Measurements from ENCODE around the gene SLC9C1. TPM values are rescaled to one million over a fixed set of nuclear protein-coding genes. Genes with fewer than 3 reads are reported as not detected.

SLC9C1 gene
- total RNA-seq, 1 experiment from 2014 or later: 0.50 TPM

- H2BK20ac ChIP-seq (ENCODE audit: low read depth, low read length, poor library complexity, severe bottlenecking): no peak overlapping the region
- no peak overlapping the region for H3K23ac ChIP-seq (ENCODE audit: insufficient read length, low read depth, low read length)
- no peak overlapping the region for H3K18ac ChIP-seq (ENCODE audit: insufficient read length, low read depth, low read length)
- no peak for DNase-seq
- no peaks in the 10 kb centered on the region for H4K20me1 ChIP-seq (ENCODE audit: control insufficient read depth, insufficient read depth, insufficient read length)
- H3K79me2 ChIP-seq (ENCODE audit: insufficient read depth, low read length): no peaks in the 10 kb centered on the region
- H4K91ac ChIP-seq (ENCODE audit: insufficient read length, low read depth, low read length): no peak overlapping the region
- Mint-ChIP-seq H3K4me3 (no peak overlapping the region), H3K9me3 (no peaks in the 10 kb centered on the region), H3K27me3 (ENCODE audit: low read depth) (no peaks in the 10 kb centered on the region), H3K27ac (no peak overlapping the region), H3K36me3 (ENCODE audit: insufficient read depth in 1 of 3, low read depth in 3 of 3) (no peaks in the 10 kb centered on the region; a peak in 1 of 7 replicates), H3K4me1 (peaks cover 33 to 51% of the 10 kb centered on the region in 2 experiments)
- H3K27ac ChIP-seq (ENCODE audit: insufficient read length, low read depth, low read length): no peak overlapping the region
- no peaks in the 10 kb centered on the region for H3K9me3 ChIP-seq (ENCODE audit: control insufficient read depth, low read depth, low read length)
- H2BK5ac ChIP-seq (ENCODE audit: insufficient read length, low read length): no peak overlapping the region
- no peak overlapping the region for H4K8ac ChIP-seq (replicated peaks; ENCODE audit: insufficient read length, low read depth, low read length)
- H4K5ac ChIP-seq (ENCODE audit: insufficient read length, low read depth, low read length): no peak overlapping the region
- no peak overlapping the region for H3T11ph ChIP-seq (ENCODE audit: low read length)
- H3K23me2 ChIP-seq (ENCODE audit: insufficient read length, low read depth, low read length, poor library complexity, severe bottlenecking): no peaks in the 10 kb centered on the region
- TF ChIP-seq CTCF (conservative IDR thresholded peaks at IDR 0.05): no peak
- no peak overlapping the region for H2BK120ac ChIP-seq (ENCODE audit: low read depth, low read length, poor library complexity, severe bottlenecking)
- no peak overlapping the region for H3K9ac ChIP-seq (ENCODE audit: extremely low read depth, insufficient read length, low read length)
- H3K27me3 ChIP-seq (ENCODE audit: insufficient read depth, low read length): no peaks in the 10 kb centered on the region
- H3K79me1 ChIP-seq (ENCODE audit: insufficient read depth, low read depth, low read length, poor library complexity, severe bottlenecking): no peaks in the 10 kb centered on the region
- H2BK12ac ChIP-seq (ENCODE audit: insufficient read length, low read depth, low read length): no peak overlapping the region
- H2AK5ac ChIP-seq (ENCODE audit: insufficient read length, low read length): no peak overlapping the region
- no peak overlapping the region for H3K14ac ChIP-seq (ENCODE audit: insufficient read depth, low read length)
- peaks cover 9% of the 10 kb centered on the region; the same call in 1 of the 2 replicates for H3K4me1 ChIP-seq (ENCODE audit: insufficient read depth, low read length)
- WGBS (ENCODE audit: extremely low coverage, insufficient read length, low lambda C conversion rate): no CpG with 5 or more reads among the region's 3 CpGs
- H3K4me2 ChIP-seq (ENCODE audit: insufficient read depth, insufficient read length, low read length): no peak overlapping the region
- H3K56ac ChIP-seq (ENCODE audit: insufficient read length, low read depth, low read length): no peak overlapping the region
- H3K4ac ChIP-seq (ENCODE audit: low read depth, low read length): no peak overlapping the region
- H2AFZ ChIP-seq (ENCODE audit: low read length): no peak overlapping the region
- H2BK15ac ChIP-seq (ENCODE audit: low read depth, low read length): no peak overlapping the region
These were observed 162.9 kb downstream of the SLC9C1 start for GRCh38 chr3:112131111-112131510.
